ENCODE measurements around the gene CCDC9.
"Not testable (repeated sequence)": the region's sequence is repeated elsewhere in the genome, so short reads cannot be mapped to it uniquely, and the experiment has no call there.

DNA sequence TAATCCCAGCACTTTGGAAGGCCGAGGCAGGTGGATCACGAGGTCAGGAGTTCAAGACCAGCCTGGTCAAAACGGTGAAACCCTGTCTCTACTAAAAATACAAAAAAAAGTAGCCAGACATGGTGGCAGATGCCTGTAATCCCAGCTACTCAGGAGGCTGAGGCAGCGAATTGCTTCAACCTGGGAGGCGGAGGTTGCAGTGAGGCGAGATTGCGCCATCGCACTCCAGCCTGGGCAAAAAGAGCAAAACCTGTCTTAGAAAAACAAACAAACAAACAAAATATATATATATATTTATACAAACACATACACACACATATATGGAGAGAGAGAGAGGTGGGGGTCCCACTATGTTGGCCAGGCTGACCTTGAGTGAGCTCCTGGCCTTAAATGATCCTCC is 3.3 kb upstream of the CCDC9 start:
- TF ChIP-seq POLR2AphosphoS5 (IDR thresholded peaks at IDR 0.05; ENCODE audit: low read depth, low read length); TAF1 (IDR thresholded peaks at IDR 0.05; ENCODE audit: borderline replicate concordance, low read depth, low read length); POLR2A (IDR thresholded peaks at IDR 0.05; ENCODE audit: low read depth, low read length): not testable (repeated sequence)

All from GM12892 (cell line).